ENCODE results near the gene SNED1.

- TF ChIP-seq POLR2A (IDR thresholded peaks at IDR 0.05; ENCODE audit: low read depth, low read length) (no peak), POU2F2 (IDR thresholded peaks at IDR 0.05; ENCODE audit: low read depth, low read length) (no peak), TAF1 (IDR thresholded peaks at IDR 0.05; ENCODE audit: low read depth, low read length) (no peak), PAX5 (IDR thresholded peaks at IDR 0.05; ENCODE audit: insufficient read depth, low read length, severe bottlenecking) (no peak), POLR2AphosphoS5 (IDR thresholded peaks at IDR 0.05; ENCODE audit: low read depth, low read length) (no peak), SPI1 (IDR thresholded peaks at IDR 0.05; ENCODE audit: low read depth, low read length) (no peak)
Measured at GRCh38 chr2:240997141-240997855, 1.1 kb upstream of the SNED1 start.
